ENCODE data around the gene DAAM2. TPM values are rescaled to one million over a fixed set of nuclear protein-coding genes. Genes with fewer than 3 reads are reported as not detected.

DAAM2 gene
- total and polyA plus RNA-seq, 2 donors (not counting 3 experiments of a cell fraction or from before 2014, with no cell fraction given), result 0.42 to 0.44 TPM

GRCh38 chr6:39952167-39952566, 160.0 kb downstream of the DAAM2 start:
- CTCF ChIA-PET, result no interaction called here
- DNase-seq (ENCODE audit: low read depth, low spot score), result no peak
- Histone ChIP-seq H3K9me3 (replicated peaks; ENCODE audit: control insufficient read depth, insufficient read depth, low read length) (no peaks in the 10 kb centered on the region), H3K9me1 (replicated peaks; ENCODE audit: control insufficient read depth, extremely low read depth, insufficient read depth, low read length) (no peaks in the 10 kb centered on the region), H3K79me2 (ENCODE audit: control insufficient read depth, insufficient read depth, low read length) (no peaks in the 10 kb centered on the region), H2AFZ (ENCODE audit: low read depth, low read length) (no peak overlapping the region), H4K20me1 (replicated peaks; ENCODE audit: control insufficient read depth, extremely low read depth, insufficient read depth, low read length) (no peaks in the 10 kb centered on the region), H3K4me2 (ENCODE audit: insufficient read depth, low read length) (no peak overlapping the region), H3K27ac (ENCODE audit: insufficient read depth, low read depth, low read length) (no peak overlapping the region), H3K4me1 (ENCODE audit: control insufficient read depth, extremely low read depth, insufficient read depth, low read length) (no peaks in the 10 kb centered on the region), H3K27me3 (ENCODE audit: control insufficient read depth in 2 of 2, insufficient read depth in 2 of 2, low read length in 2 of 2) (no peaks in the 10 kb centered on the region), H3K4me3 (replicated peaks in 1 of 3; ENCODE audit: insufficient read depth in 1 of 3, low read depth in 1 of 3, low read length in 3 of 3) (no peak overlapping the region), H3K9ac (replicated peaks; ENCODE audit: extremely low read depth, insufficient read depth, low read length) (no peak overlapping the region), H3K36me3 (ENCODE audit: control insufficient read depth in 2 of 2, extremely low read depth in 1 of 2, insufficient read depth in 2 of 2, low read length in 2 of 2) (no peaks in the 10 kb centered on the region)
- no peak for FAIRE-seq
- BruUV-seq (replicated peaks), result no TSS peak
- no peak for TF ChIP-seq CTCF (IDR thresholded peaks at IDR 0.05; ENCODE audit: extremely low read depth in 1 of 2, insufficient read depth in 1 of 2, low read depth in 1 of 2, low read length in 2 of 2)
- no peak for TF ChIP-seq POLR2AphosphoS5 (IDR thresholded peaks at IDR 0.05; ENCODE audit: insufficient read depth, low read depth, low read length)
- TF ChIP-seq GATA2 (IDR thresholded peaks at IDR 0.05; ENCODE audit: insufficient read depth, insufficient read length, low read depth, low read length), result no peak
- TF ChIP-seq MAX (IDR thresholded peaks at IDR 0.05; ENCODE audit: insufficient read depth, insufficient read length), result no peak
- TF ChIP-seq JUN (IDR thresholded peaks at IDR 0.05; ENCODE audit: borderline replicate concordance, insufficient read depth, insufficient read length, low read depth), result no peak
- no peak for TF ChIP-seq POLR2A (IDR thresholded peaks at IDR 0.05; ENCODE audit: low read depth, low read length)
- TF ChIP-seq EZH2 (IDR thresholded peaks at IDR 0.05; ENCODE audit: borderline replicate concordance, low read depth, low read length, severe bottlenecking), result no peak
- TF ChIP-seq MYC (IDR thresholded peaks at IDR 0.05; ENCODE audit: low read depth, low read length), result no peak
- no peak for TF ChIP-seq FOS (IDR thresholded peaks at IDR 0.05; ENCODE audit: borderline replicate concordance, insufficient read depth, low read length)
- dilution Hi-C loops (cut with MboI; ENCODE audit: extremely low pct_ligation_motif_present, low sequenced_read_pairs) (no loop called here), intact Hi-C loops (cut with micrococcal nuclease) (no loop called here)
- POLR2A ChIA-PET, result no interaction called here
